HG03342 (cell line): ENCODE results near the gene METRNL.

ENCODE experiments used
- ATAC-seq: cut with Tn5 transposase; IDR thresholded peaks from one replicate; pipeline ENCODE4 v1.9.1; 2021; ENCODE audit warnings: mild to moderate bottlenecking, moderate library complexity; ENCODE audit not compliant: unreplicated experiment

Gene METRNL

DNA sequence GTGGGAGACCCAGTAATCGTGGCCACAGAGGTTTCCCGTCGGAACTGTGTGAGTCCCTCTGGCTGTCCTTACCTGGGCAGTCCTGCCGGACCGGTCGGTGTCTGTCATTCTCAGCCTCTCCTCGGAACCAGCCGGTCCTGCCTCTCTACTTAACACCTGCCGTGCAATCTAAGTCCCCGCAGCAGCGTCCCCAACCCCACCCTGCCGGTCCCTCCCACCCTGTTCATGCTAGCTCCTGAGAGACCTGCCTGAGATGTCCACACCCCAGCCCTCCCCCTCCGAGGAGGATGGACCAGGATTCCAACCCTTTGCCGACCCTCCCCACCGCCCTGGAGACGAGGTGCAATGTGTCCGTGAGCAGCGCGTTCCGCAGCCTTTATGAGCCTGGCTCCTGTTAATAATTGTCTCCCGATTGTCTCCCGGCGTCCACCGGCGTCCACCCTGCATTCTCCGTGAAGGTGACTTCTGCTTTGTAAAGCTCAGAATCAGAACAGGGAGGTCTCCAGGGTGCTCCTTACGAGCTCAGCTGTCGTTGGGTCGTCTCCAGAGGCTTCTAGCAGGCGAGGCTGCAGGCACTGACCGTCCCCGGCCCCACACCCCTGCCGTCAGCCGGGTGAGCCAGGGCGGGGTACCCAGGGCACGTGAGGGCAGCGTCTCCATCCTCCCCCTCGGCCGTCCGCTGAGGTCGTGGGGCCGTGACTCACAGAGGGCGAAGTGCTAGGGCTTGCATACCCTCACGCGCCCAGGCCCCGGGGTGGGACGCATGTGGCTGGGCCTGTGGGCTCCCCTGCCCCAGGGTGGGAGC lies 10.1 kb downstream of the METRNL start:
- ATAC-seq: no peak

- ATAC-seq: no peak
Observed at GRCh38 chr17:83090444-83091256, 11.2 kb downstream of the METRNL start.

DNA sequence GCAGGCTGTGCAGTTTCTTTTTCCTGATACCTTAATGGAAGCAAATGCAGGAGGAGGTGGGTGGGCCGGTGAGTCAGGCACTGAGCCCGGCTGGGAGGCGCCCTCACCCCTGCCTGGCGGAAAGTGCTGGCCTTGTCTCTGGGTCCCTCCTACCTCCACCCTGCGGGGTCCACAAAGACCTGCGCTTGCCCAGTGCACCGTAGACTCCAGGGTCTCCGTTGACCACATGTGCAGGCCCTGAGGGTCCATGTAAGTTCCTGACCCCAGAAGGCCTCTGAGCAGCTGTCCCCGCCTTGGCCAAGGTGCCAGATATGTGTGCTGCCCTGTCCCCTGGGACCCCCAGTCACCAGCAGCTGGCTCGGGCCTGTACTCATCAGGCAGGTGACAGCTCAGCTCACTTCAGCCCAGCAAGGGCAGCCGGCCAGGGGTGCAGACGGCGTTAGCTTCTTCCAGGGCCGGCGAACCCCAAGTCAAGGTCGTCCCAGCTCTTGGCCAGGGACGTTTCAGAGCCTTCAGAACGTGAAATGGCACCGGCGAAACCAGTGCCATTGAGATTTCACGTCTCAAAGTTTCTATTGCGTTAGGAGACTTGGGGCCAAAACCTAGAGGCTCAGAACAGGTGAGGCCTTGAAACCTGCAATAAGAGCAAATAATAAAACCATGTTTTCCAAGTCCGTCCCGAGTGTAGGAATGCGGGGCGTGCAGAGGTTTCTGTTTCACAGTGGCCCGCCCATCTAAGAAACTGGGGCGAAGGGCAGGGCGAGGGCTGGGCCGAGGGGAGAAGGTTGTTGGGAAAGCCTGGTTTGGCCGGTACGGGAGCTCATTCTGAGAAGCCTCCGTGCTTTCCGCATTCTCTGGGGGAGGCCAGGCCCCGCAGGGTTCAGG lies 12.1 kb downstream of the METRNL start:
- no peak for ATAC-seq

- no peak for ATAC-seq
Observed at GRCh38 chr17:83092186-83092585, 12.8 kb downstream of the METRNL start.

GRCh38 chr17:83092931-83093330 lies 13.5 kb downstream of the METRNL start:
- ATAC-seq: no peak

- no peak for ATAC-seq
Observed at GRCh38 chr17:83093506-83093905, 14.1 kb downstream of the METRNL start.

DNA sequence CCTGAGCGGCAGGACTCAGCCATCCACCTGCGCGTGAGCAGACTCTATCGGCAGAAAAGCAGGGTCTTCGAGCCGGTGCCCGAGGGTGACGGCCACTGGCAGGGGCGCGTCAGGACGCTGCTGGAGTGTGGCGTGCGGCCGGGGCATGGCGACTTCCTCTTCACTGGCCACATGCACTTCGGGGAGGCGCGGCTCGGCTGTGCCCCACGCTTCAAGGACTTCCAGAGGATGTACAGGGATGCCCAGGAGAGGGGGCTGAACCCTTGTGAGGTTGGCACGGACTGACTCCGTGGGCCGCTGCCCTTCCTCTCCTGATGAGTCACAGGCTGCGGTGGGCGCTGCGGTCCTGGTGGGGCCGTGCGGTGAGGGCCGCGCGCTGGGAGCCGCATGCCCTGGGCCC lies 14.9 kb downstream of the METRNL start:
- ATAC-seq: no peak

GRCh38 chr17:83095016-83095415 lies 15.6 kb downstream of the METRNL start:
- no peak for ATAC-seq

DNA sequence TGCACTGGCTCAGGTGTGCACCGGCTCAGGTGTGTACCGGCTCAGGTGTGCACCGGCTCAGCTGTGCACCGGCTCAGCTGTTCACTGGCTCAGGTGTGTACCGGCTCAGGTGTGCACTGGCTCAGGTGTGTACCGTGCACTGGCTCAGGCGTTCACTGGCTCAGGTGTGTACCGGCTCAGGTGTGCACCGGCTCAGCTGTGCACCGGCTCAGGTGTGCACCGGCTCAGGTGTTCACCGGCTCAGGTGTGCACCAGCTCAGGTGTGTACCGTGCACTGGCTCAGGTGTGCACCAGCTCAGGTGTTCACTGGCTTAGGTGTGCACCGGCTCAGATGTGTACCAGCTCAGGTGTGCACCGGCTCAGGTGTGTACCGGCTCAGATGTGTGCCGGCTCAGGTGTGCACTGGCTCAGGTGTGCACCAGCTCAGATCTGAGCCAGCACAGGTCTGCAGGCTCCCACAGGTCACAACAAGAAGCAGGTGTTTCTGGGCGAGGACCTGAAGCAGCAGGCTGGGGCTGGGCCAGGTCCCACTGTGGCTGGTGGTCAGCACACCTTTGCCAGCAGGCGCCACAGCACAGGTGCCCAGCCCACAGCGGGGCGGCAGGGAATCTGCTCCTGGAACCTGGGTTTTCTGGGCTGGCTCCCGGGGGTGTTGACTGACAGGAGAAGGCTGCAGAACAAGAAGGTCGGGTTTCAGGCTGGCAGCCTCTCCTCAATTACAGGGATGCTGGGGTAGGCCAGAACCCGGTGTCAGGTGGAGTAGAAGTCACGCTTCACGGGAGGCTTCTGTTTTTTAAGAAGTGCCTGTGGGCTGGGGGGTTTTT lies 17.2 kb downstream of the METRNL start:
- no peak for ATAC-seq

DNA sequence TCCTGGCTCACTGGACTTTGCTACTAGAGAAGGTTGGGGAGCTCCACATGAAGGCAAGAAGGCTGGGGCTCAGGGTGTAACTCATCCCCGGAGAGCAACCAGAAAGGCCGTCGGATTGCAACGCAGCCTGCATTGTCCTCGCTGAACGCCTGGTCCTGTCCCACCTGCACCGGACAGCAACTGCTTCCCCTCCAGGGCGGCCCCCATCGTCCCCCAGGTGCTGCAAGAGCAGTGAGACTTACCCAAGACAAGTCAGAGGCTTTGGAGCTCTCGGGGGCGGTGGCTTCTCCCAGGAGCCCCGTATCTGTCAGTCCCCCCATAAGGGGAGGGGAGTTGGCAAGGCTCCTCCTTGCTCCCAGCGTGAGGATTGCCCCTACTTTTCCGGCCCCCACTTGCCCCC lies 18.4 kb downstream of the METRNL start:
- ATAC-seq: no peak

GRCh38 chr17:83098241-83099085 lies 19.1 kb downstream of the METRNL start:
- no peak for ATAC-seq

DNA sequence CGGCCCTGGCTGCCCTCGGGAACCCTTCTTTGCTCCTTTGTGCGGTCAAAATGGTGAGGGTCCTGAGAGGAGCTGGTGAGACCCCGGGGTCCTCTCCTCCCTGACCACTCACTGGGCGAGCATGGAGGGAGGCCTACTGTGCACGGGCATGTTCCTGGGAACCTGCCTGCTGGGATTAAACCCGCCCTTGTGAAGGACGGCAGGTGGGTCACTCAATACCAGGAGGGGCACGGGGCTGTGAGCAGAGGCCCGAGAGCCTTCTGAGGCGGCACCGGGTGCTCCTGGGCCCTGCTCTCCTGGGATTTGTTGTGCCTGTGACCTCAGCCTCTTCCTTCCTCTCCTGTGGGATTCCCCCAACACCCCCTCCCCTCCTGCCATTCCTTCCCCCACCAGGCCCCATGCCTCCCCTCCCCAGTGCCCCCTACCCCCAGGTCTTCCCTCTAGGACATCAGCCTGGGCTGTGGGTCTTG lies 19.7 kb downstream of the METRNL start:
- ATAC-seq: no peak

GRCh38 chr17:83099570-83100181 lies 20.3 kb downstream of the METRNL start:
- ATAC-seq: no peak

DNA sequence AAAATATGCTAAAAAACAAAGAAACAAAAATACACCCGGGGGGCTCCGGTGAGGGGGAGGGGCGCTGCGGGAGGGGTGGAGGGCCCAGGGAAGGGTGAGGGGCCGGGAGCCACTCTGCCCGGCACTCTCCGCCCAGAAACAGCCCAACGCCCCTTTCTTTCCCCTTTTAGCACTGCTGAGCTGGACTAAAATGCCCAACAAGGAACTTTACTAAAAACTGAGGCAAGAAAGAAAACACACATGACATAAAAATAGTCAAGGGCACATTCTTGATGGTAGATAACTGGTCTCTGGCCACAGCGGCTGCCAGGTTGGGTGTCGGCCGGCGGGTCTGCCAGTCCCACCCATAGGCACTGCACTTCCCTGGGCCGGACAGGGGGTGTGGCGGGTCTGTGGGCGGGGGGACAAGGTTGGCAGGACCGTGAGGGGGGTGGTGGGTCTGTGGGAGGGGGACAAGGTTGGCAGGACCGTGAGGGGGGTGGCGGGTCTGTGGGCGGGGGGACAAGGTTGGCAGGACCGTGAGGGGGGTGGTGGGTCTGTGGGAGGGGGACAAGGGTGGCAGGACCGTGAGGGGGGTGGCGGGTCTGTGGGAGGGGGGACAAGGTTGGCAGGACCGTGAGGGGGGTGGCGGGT lies 20.9 kb downstream of the METRNL start:
- ATAC-seq: no peak

GRCh38 chr17:83100853-83101391 lies 21.5 kb downstream of the METRNL start:
- ATAC-seq: no peak

- ATAC-seq: no peak
Observed at GRCh38 chr17:83101805-83102480, 22.5 kb downstream of the METRNL start.

- ATAC-seq: no peak
Observed at GRCh38 chr17:83103200-83103942, 24.0 kb downstream of the METRNL start.
